ENCODE results near the gene SYDE1.
"Not testable (repeated sequence)": the region's sequence is repeated elsewhere in the genome, so short reads cannot be mapped to it uniquely, and the experiment has no call there.

The SYDE1 gene

GRCh38 chr19:15107061-15108010, at the start of gene SYDE1:
Gene SYDE1, plus strand, starts transcription at chr19:15107401. Its CDS starts 33 bp downstream, at chr19:15107434.
- peak within 1 kb of the TSS; percentile 36 for H3K4me3 Mint-ChIP-seq
- ATAC-seq = peak; percentile 63
- peak within 1 kb of the TSS; percentile 12 for H3K27ac Mint-ChIP-seq
- no peaks in the 10 kb centered on the region for H3K36me3 Mint-ChIP-seq
- H3K9me3 Mint-ChIP-seq = peaks cover 10% of the 10 kb centered on the region
- peaks cover 17% of the 10 kb centered on the region for H3K4me1 Mint-ChIP-seq
- DNase-seq (ENCODE audit: low spot score in 2 of 2) = no peak

GRCh38 chr19:15062036-15062435, 45.2 kb upstream of the SYDE1 start:
- Mint-ChIP-seq H3K36me3 (peaks cover 6% of the 10 kb centered on the region), H3K4me1 (no peaks in the 10 kb centered on the region), H3K4me3 (no peak overlapping the region), H3K9me3 (no peaks in the 10 kb centered on the region), H3K27ac (no peak overlapping the region)
- ATAC-seq = no peak
- no peak for DNase-seq (ENCODE audit: low spot score in 2 of 2)

GRCh38 chr19:15070386-15070785, 36.8 kb upstream of the SYDE1 start:
- H3K36me3 Mint-ChIP-seq; H3K4me1 Mint-ChIP-seq; ATAC-seq; H3K27ac Mint-ChIP-seq; H3K9me3 Mint-ChIP-seq; DNase-seq (ENCODE audit: low spot score in 2 of 2); H3K4me3 Mint-ChIP-seq: not testable (repeated sequence)

GRCh38 chr19:15072930-15073647, 34.1 kb upstream of the SYDE1 start:
- Mint-ChIP-seq H3K36me3 (no peaks in the 10 kb centered on the region), H3K9me3 (no peaks in the 10 kb centered on the region), H3K4me1 (no peaks in the 10 kb centered on the region), H3K4me3 (no peak overlapping the region), H3K27ac (no peak overlapping the region)
- no peak for DNase-seq (ENCODE audit: low spot score in 2 of 2)
- ATAC-seq = no peak

- no peaks in the 10 kb centered on the region for H3K4me1 Mint-ChIP-seq
- no peaks in the 10 kb centered on the region for H3K36me3 Mint-ChIP-seq
- H3K4me3 Mint-ChIP-seq = no peak overlapping the region
- H3K9me3 Mint-ChIP-seq = no peaks in the 10 kb centered on the region
- no peak overlapping the region for H3K27ac Mint-ChIP-seq
- ATAC-seq (no peak), DNase-seq (ENCODE audit: low spot score in 2 of 2) (no peak)
Measured at GRCh38 chr19:15074371-15074770, 32.8 kb upstream of the SYDE1 start.

GRCh38 chr19:15075806-15076205, 31.4 kb upstream of the SYDE1 start:
- H3K27ac Mint-ChIP-seq = no peak overlapping the region
- H3K4me3 Mint-ChIP-seq = no peak overlapping the region
- ATAC-seq = no peak
- H3K36me3 Mint-ChIP-seq = no peaks in the 10 kb centered on the region
- DNase-seq (ENCODE audit: low spot score in 2 of 2) = no peak
- no peaks in the 10 kb centered on the region for H3K4me1 Mint-ChIP-seq
- no peaks in the 10 kb centered on the region for H3K9me3 Mint-ChIP-seq

GRCh38 chr19:15080002-15080401, 27.2 kb upstream of the SYDE1 start:
- H3K9me3 Mint-ChIP-seq; H3K4me3 Mint-ChIP-seq; H3K4me1 Mint-ChIP-seq; ATAC-seq; H3K36me3 Mint-ChIP-seq; DNase-seq (ENCODE audit: low spot score in 2 of 2); H3K27ac Mint-ChIP-seq: not testable (repeated sequence)

GRCh38 chr19:15081911-15082310, 25.3 kb upstream of the SYDE1 start, which contains the start of gene OR1I1:
Gene OR1I1, plus strand, starts transcription at chr19:15082211. Its CDS starts 4,855 bp downstream, at chr19:15087066.
- no peak for ATAC-seq

GRCh38 chr19:15087182-15087581, 20.0 kb upstream of the SYDE1 start:
- no peaks in the 10 kb centered on the region for H3K36me3 Mint-ChIP-seq
- DNase-seq (ENCODE audit: low spot score in 2 of 2) (no peak), ATAC-seq (no peak)
- peak overlapping the region; percentile 10 for H3K27ac Mint-ChIP-seq
- H3K4me1 Mint-ChIP-seq = no peaks in the 10 kb centered on the region
- H3K4me3 Mint-ChIP-seq = no peak overlapping the region
- no peaks in the 10 kb centered on the region for H3K9me3 Mint-ChIP-seq

More at GRCh38 chr19:15081911-15082310, 25.3 kb upstream of the SYDE1 start, which contains the start of gene OR1I1:
- H3K27ac Mint-ChIP-seq = no peak within 1 kb of the TSS
- no peaks in the 10 kb centered on the region for H3K36me3 Mint-ChIP-seq
- no peak for DNase-seq (ENCODE audit: low spot score in 2 of 2)
- no peak within 1 kb of the TSS for H3K4me3 Mint-ChIP-seq
- no peaks in the 10 kb centered on the region for H3K9me3 Mint-ChIP-seq
- no peaks in the 10 kb centered on the region for H3K4me1 Mint-ChIP-seq

- ATAC-seq (peak; percentile 37), DNase-seq (ENCODE audit: low spot score in 2 of 2) (peak; percentile 23 to 65)
- H3K4me1 Mint-ChIP-seq = no peaks in the 10 kb centered on the region
- H3K36me3 Mint-ChIP-seq = no peaks in the 10 kb centered on the region
- H3K4me3 Mint-ChIP-seq = no peak overlapping the region
- no peaks in the 10 kb centered on the region for H3K9me3 Mint-ChIP-seq
- no peak overlapping the region for H3K27ac Mint-ChIP-seq
Measured at GRCh38 chr19:15091918-15092753, 15.1 kb upstream of the SYDE1 start.

- no peaks in the 10 kb centered on the region for H3K9me3 Mint-ChIP-seq
- ATAC-seq = no peak
- no peak overlapping the region for H3K27ac Mint-ChIP-seq
- no peak overlapping the region for H3K4me3 Mint-ChIP-seq
- DNase-seq (ENCODE audit: low spot score in 2 of 2) = no peak
- no peaks in the 10 kb centered on the region for H3K4me1 Mint-ChIP-seq
- no peaks in the 10 kb centered on the region for H3K36me3 Mint-ChIP-seq
Measured at GRCh38 chr19:15093001-15093400, 14.2 kb upstream of the SYDE1 start.

GRCh38 chr19:15096223-15096622, 11.0 kb upstream of the SYDE1 start:
- no peak overlapping the region for H3K27ac Mint-ChIP-seq
- no peaks in the 10 kb centered on the region for H3K4me1 Mint-ChIP-seq
- no peak for ATAC-seq
- no peaks in the 10 kb centered on the region for H3K36me3 Mint-ChIP-seq
- H3K9me3 Mint-ChIP-seq = no peaks in the 10 kb centered on the region
- no peak for DNase-seq (ENCODE audit: low spot score in 2 of 2)
- no peak overlapping the region for H3K4me3 Mint-ChIP-seq

GRCh38 chr19:15097980-15098379, 9.2 kb upstream of the SYDE1 start:
- not testable (repeated sequence) for H3K27ac Mint-ChIP-seq; ATAC-seq; DNase-seq (ENCODE audit: low spot score in 2 of 2); H3K9me3 Mint-ChIP-seq; H3K4me3 Mint-ChIP-seq; H3K4me1 Mint-ChIP-seq; H3K36me3 Mint-ChIP-seq

GRCh38 chr19:15098460-15098859, 8.7 kb upstream of the SYDE1 start:
- Mint-ChIP-seq H3K36me3 (no peaks in the 10 kb centered on the region), H3K27ac (no peak overlapping the region), H3K9me3 (peaks cover 2% of the 10 kb centered on the region), H3K4me1 (no peaks in the 10 kb centered on the region), H3K4me3 (no peak overlapping the region)
- no peak for DNase-seq (ENCODE audit: low spot score in 2 of 2)
- ATAC-seq = no peak

- Mint-ChIP-seq H3K36me3 (no peaks in the 10 kb centered on the region), H3K4me3 (no peak overlapping the region), H3K27ac (no peak overlapping the region), H3K9me3 (peaks cover 5% of the 10 kb centered on the region), H3K4me1 (no peaks in the 10 kb centered on the region)
- no peak for DNase-seq (ENCODE audit: low spot score in 2 of 2)
- no peak for ATAC-seq
Measured at GRCh38 chr19:15099017-15099582, 8.1 kb upstream of the SYDE1 start.

All from stimulated activated effector memory CD8-positive, alpha-beta T cell treated with anti-CD3 and anti-CD28 coated beads, Interleukin-12 subunit alpha, Interleukin-12 subunit beta, amount 100 ng/mL, for 72 hours (primary cell).